H1 (cell line): ENCODE results near the gene SPACA4. TPM values are rescaled to one million over a fixed set of nuclear protein-coding genes. Genes with fewer than 3 reads are reported as not detected.

Source experiments
- CTCF ChIA-PET: fragments of 300-600 bp; sonication (Branson Sonifier 250); formaldehyde crosslinking; loops from one replicate; lab custom pipeline; 2021; ENCODE audit not compliant: partially characterized antibody; lab: Charles Lee
- POLR2A ChIA-PET: fragments of 300-600 bp; sonication (Branson Sonifier 250); formaldehyde crosslinking; loops from one replicate; lab custom pipeline; 2021; ENCODE audit warnings: inconsistent platforms; ENCODE audit not compliant: partially characterized antibody; lab: Charles Lee
- DNase-seq, 2 experiments: peaks; one replicate each; pipeline versions ENCODE4 v3.0.0 to v3.0.0-alpha.2; 2010 to 2022; ENCODE audit warnings: low spot score in 2 of 2, low read depth in 1 of 2, mixed read lengths in 1 of 2
- FAIRE-seq: peaks from 2 replicates; lab custom pipeline; 2011; peaks lifted over from hg19 to GRCh38; lab: Jason Lieb, UNC
- H2AFZ ChIP-seq: 2 replicates; pipeline ENCODE4 v1.8.1; 2012; ENCODE audit warnings: low read length, inconsistent platforms
- H2AK5ac ChIP-seq: 2 replicates; pipeline ENCODE4 v1.6.1; 2013; ENCODE audit warnings: low read depth, low read length
- H2BK120ac ChIP-seq: replicated peaks from 2 replicates; pipeline ENCODE3; 2013; ENCODE audit warnings: low read depth, low read length, inconsistent platforms
- H2BK12ac ChIP-seq: 2 replicates; pipeline ENCODE4 v1.6.1; 2013; ENCODE audit warnings: low read depth, low read length
- H2BK15ac ChIP-seq: 2 replicates; pipeline ENCODE4 v1.6.1; 2013; ENCODE audit warnings: low read length
- H2BK20ac ChIP-seq: 2 replicates; pipeline ENCODE4 v1.6.1; 2013; ENCODE audit warnings: low read length
- H2BK5ac ChIP-seq: 2 replicates; pipeline ENCODE4 v1.6.1; 2013; ENCODE audit warnings: low read depth, low read length
- H3K14ac ChIP-seq: 2 replicates; pipeline ENCODE4 v1.6.1; 2013; ENCODE audit warnings: inconsistent platforms; ENCODE audit not compliant: insufficient read length
- H3K18ac ChIP-seq: 2 replicates; pipeline ENCODE4 v1.6.1; 2013; ENCODE audit warnings: low read length; ENCODE audit errors: extremely low read depth
- H3K23ac ChIP-seq: 2 replicates; pipeline ENCODE4 v1.6.1; 2013; ENCODE audit warnings: inconsistent platforms; ENCODE audit not compliant: insufficient read length
- H3K23me2 ChIP-seq: 2 replicates; pipeline ENCODE4 v1.6.1; 2013; ENCODE audit warnings: low read depth, low read length
- H3K27ac ChIP-seq: 2 replicates; pipeline ENCODE4 v1.6.1; 2011; ENCODE audit warnings: low read depth, low read length, inconsistent platforms
- H3K27me3 ChIP-seq, 4 experiments: replicated peaks in 1 of 4; 1 replicate in 1 of 4; 2 replicates in 3 of 4; pipeline versions ENCODE4 v1.6.1 to v1.8.1; 2011 to 2013; ENCODE audit warnings: low read length in 3 of 4, mild to moderate bottlenecking in 3 of 4, inconsistent platforms in 2 of 4, mixed read lengths in 2 of 4, moderate library complexity in 1 of 4; ENCODE audit not compliant: control insufficient read depth in 3 of 4, insufficient read depth in 3 of 4; ENCODE audit errors: extremely low read depth in 1 of 4
- H3K36me3 ChIP-seq, 4 experiments: 2 replicates each; pipeline versions ENCODE4 v1.6.1 to v1.8.1; 2011 to 2013; ENCODE audit warnings: mild to moderate bottlenecking in 4 of 4, low read length in 3 of 4, moderate library complexity in 2 of 4, control low read depth in 1 of 4, inconsistent platforms in 1 of 4; ENCODE audit not compliant: insufficient read depth in 4 of 4, control insufficient read depth in 2 of 4
- H3K4ac ChIP-seq: replicated peaks from 2 replicates; pipeline ENCODE3; 2013; ENCODE audit warnings: low read length, low read depth, mixed read lengths, inconsistent platforms; ENCODE audit not compliant: insufficient read length
- H3K4me1 ChIP-seq, 4 experiments: replicated peaks in 1 of 4; 1 replicate in 1 of 4; 2 replicates in 3 of 4; pipeline versions ENCODE4 v1.6.1 to v1.8.1; 2011 to 2013; ENCODE audit warnings: low read length in 3 of 4, inconsistent platforms in 2 of 4, mixed read lengths in 1 of 4; ENCODE audit not compliant: insufficient read depth in 4 of 4, control insufficient read depth in 3 of 4
- H3K4me2 ChIP-seq, 2 experiments: 2 replicates each; pipeline versions ENCODE4 v1.6.1 to v1.8.1; 2011 to 2013; ENCODE audit warnings: low read depth in 2 of 2, low read length in 2 of 2, control low read depth in 1 of 2, inconsistent platforms in 1 of 2, mild to moderate bottlenecking in 1 of 2; ENCODE audit not compliant: insufficient read depth in 1 of 2
- H3K4me3 ChIP-seq, 4 experiments: fragments of 200-600, 300-600 bp in 1 of 4; sonication (generic), shearing (Covaris generic), sonication (Bioruptor Twin) in 1 of 4; 2 replicates each; pipeline versions ENCODE4 v1.5.1 to v1.8.1; 2011 to 2016; ENCODE audit warnings: low read length in 4 of 4, low read depth in 3 of 4, control low read depth in 2 of 4, inconsistent platforms in 2 of 4, mild to moderate bottlenecking in 2 of 4, mixed read lengths in 1 of 4, moderate library complexity in 1 of 4; ENCODE audit not compliant: insufficient read depth in 2 of 4; ENCODE audit errors: extremely low read depth in 1 of 4
- H3K56ac ChIP-seq: replicated peaks from 2 replicates; pipeline ENCODE3; 2013; ENCODE audit warnings: low read depth, mild to moderate bottlenecking, mixed read lengths, low read length, inconsistent platforms; ENCODE audit not compliant: insufficient read length
- H3K79me1 ChIP-seq: 2 replicates; pipeline ENCODE4 v1.6.1; 2013; ENCODE audit warnings: low read depth, low read length, control low read depth
- H3K79me2 ChIP-seq, 2 experiments: 2 replicates each; pipeline versions ENCODE4 v1.6.1 to v1.8.1; 2012 to 2013; ENCODE audit warnings: low read length in 2 of 2, mild to moderate bottlenecking in 2 of 2, inconsistent platforms in 1 of 2; ENCODE audit not compliant: insufficient read depth in 2 of 2, control insufficient read depth in 1 of 2
- H3K9ac ChIP-seq, 4 experiments: replicated peaks in 1 of 4; 1 replicate in 1 of 4; 2 replicates in 3 of 4; pipeline versions ENCODE4 v1.6.1 to v1.8.1; 2011 to 2013; ENCODE audit warnings: low read depth in 3 of 4, low read length in 3 of 4, control low read depth in 2 of 4, mild to moderate bottlenecking in 2 of 4, moderate library complexity in 2 of 4, inconsistent platforms in 1 of 4; ENCODE audit errors: extremely low read depth in 1 of 4
- H3K9me3 ChIP-seq, 2 experiments: 2 replicates each; pipeline versions ENCODE4 v1.6.1 to v1.8.1; 2012 to 2013; ENCODE audit warnings: mild to moderate bottlenecking in 2 of 2, moderate library complexity in 2 of 2, control low read depth in 1 of 2, inconsistent platforms in 1 of 2, low read depth in 1 of 2, low read length in 1 of 2, mixed read lengths in 1 of 2; ENCODE audit not compliant: insufficient read depth in 2 of 2
- H4K20me1 ChIP-seq, 2 experiments: replicated peaks in 1 of 2; 2 replicates each; pipeline versions ENCODE3 to v1.8.1; 2011 to 2013; ENCODE audit warnings: inconsistent platforms in 2 of 2, low read length in 2 of 2, mild to moderate bottlenecking in 1 of 2; ENCODE audit not compliant: insufficient read depth in 2 of 2, control insufficient read depth in 1 of 2
- H4K5ac ChIP-seq: 2 replicates; pipeline ENCODE4 v1.6.1; 2013; ENCODE audit warnings: low read length, low read depth, mixed read lengths, inconsistent platforms; ENCODE audit not compliant: insufficient read length
- H4K8ac ChIP-seq: 2 replicates; pipeline ENCODE4 v1.8.0; 2013; ENCODE audit warnings: mild to moderate bottlenecking, moderate library complexity, low read length, inconsistent platforms; ENCODE audit not compliant: insufficient read depth; ENCODE audit errors: extremely low read depth
- H4K91ac ChIP-seq: replicated peaks from 2 replicates; pipeline ENCODE3; 2013; ENCODE audit warnings: low read length, mixed read lengths, inconsistent platforms; ENCODE audit not compliant: insufficient read length
- BACH1 ChIP-seq: IDR thresholded peaks from 2 replicates; pipeline ENCODE4 v1.6.1; 2012; ENCODE audit warnings: low read length, improper control_type of control experiment
- CBX5 ChIP-seq: fragments of 300-800, 300-1000 bp; sonication (generic); IDR thresholded peaks from 2 replicates; pipeline ENCODE4 v1.7.1; 2016; ENCODE audit warnings: antibody characterized with exemption, low read length, low read depth
- CEBPB ChIP-seq: IDR thresholded peaks from 2 replicates; pipeline ENCODE4 v1.6.1; 2012; ENCODE audit warnings: low read depth, low read length
- JUN ChIP-seq: IDR thresholded peaks from 2 replicates; pipeline ENCODE4 v1.6.1; 2011; ENCODE audit warnings: low read depth, mild to moderate bottlenecking, improper control_type of control experiment, low read length
- NRF1 ChIP-seq: IDR thresholded peaks from 2 replicates; pipeline ENCODE4 v1.6.1; 2011; ENCODE audit warnings: mild to moderate bottlenecking, low read depth, low read length, improper control_type of control experiment
- POLR2A ChIP-seq, 2 experiments: IDR thresholded peaks; 1 replicate in 1 of 2; 2 replicates in 1 of 2; pipeline ENCODE4 v1.6.1; 2011; ENCODE audit warnings: low read depth in 2 of 2, low read length in 2 of 2, mild to moderate bottlenecking in 2 of 2; ENCODE audit errors: control extremely low read depth in 1 of 2
- POU5F1 ChIP-seq: IDR thresholded peaks from 2 replicates; pipeline ENCODE4 v1.6.1; 2011; ENCODE audit warnings: low read depth, mild to moderate bottlenecking, low read length, moderate library complexity
- SIX5 ChIP-seq: IDR thresholded peaks from 2 replicates; pipeline ENCODE4 v1.6.1; 2011; ENCODE audit warnings: mild to moderate bottlenecking, low read depth, low read length
- TEAD4 ChIP-seq: IDR thresholded peaks from 2 replicates; pipeline ENCODE4 v1.6.1; 2012; ENCODE audit warnings: low read depth, low read length, inconsistent platforms, mixed read lengths
- ZNF274 ChIP-seq: IDR thresholded peaks from 2 replicates; pipeline ENCODE4 v1.7.0; 2012; ENCODE audit warnings: low read length, borderline replicate concordance; ENCODE audit errors: extremely low read depth
- WGBS, 2 experiments: shearing (Covaris generic) in 1 of 2; methylation state at CpG; one replicate each; pipeline versions ENCODE4 v1.1.6 to v1.1.7; 2013 to 2015; ENCODE audit warnings: low lambda C conversion rate in 2 of 2, mixed read lengths in 2 of 2, inconsistent platforms in 1 of 2, low coverage in 1 of 2, missing lambda C conversion rate in 1 of 2; ENCODE audit not compliant: insufficient replicate concordance in 2 of 2, insufficient coverage in 1 of 2, insufficient read length in 1 of 2; ENCODE audit errors: extremely low coverage in 1 of 2, missing lambda C conversion rate in 1 of 2; 5-methylcytosine and 5-hydroxymethylcytosine counted together
- polyA plus RNA-seq, 7 experiments: library from polyadenylated mRNA; depleted of rRNA in 3 of 7; stranded (reverse) in 5 of 7; unstranded in 2 of 7; fragments of >200 nt in 5 of 7; fragments of 200-250 nt in 2 of 7; gene quantifications; 1 replicate in 5 of 7; 2 replicates in 1 of 7; 4 replicates in 1 of 7; pipeline versions ENCODE4 v1.2.1 to v1.2.3, GENCODE V29; 2011 to 2013; ENCODE audit warnings: missing spikeins in 2 of 7, mixed read lengths in 2 of 7
- total RNA-seq: library from RNA; stranded (reverse); fragmentation: NEBNext Ultra II Directional; extraction: Animal tissue kit (Norgen Biotek cat#: 25700); gene quantifications from 2 replicates; pipeline ENCODE4 v1.2.1, GENCODE V29; 2021
- TF ChIP-seq, protein P1 (sequence below): IDR thresholded peaks from 2 replicates; pipeline ENCODE4 v1.6.1; 2012; ENCODE audit warnings: inconsistent platforms

SPACA4 gene
- total and polyA plus RNA-seq, 2 of the 8 experiments (the other 6 are each of a cell fraction or from before 2014, with no cell fraction given): not detected

DNA sequence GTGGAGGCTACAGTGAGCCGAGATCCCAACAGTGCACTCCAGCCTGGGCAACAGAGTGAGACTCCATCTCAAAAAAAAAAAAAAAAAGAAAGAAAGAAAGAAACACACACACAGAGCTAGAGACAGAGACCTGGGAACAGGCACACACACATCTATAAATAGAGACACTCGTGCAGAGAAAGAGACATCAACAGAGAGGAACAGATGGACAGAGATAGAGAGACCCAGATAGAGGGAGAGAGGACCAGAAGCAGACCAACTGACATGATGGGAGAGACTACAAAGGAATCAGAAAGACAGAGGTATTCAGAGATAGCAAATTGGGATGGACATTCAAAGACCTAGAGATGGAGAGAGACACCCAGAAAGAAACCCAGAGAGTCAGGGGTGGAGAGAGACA is 41.6 kb downstream of the SPACA4 start:
- Histone ChIP-seq H3K4me1 (peaks cover 0 to 7% (median 1%) of the 10 kb centered on the region in 4 experiments; a peak in 4 of 7 replicates), H4K20me1 (no peaks in the 10 kb centered on the region), H2BK20ac (no peak overlapping the region), H3K18ac (no peak overlapping the region), H3K79me2 (peaks cover 0 to 11% of the 10 kb centered on the region in 2 experiments; a peak in 2 of 4 replicates), H3K23ac (no peak overlapping the region), H3K9ac (no peak overlapping the region), H4K5ac (no peak overlapping the region), H4K8ac (no peak overlapping the region), H2BK15ac (no peak overlapping the region), H3K4me2 (no peak overlapping the region), H2BK12ac (no peak overlapping the region), H2BK120ac (no peak overlapping the region), H2AFZ (no peak overlapping the region), H3K4me3 (no peak overlapping the region), H2BK5ac (no peak overlapping the region), H3K23me2 (peaks cover 11% of the 10 kb centered on the region), H3K56ac (no peak overlapping the region), H3K4ac (no peak overlapping the region), H3K14ac (no peak overlapping the region), H2AK5ac (no peak overlapping the region), H3K27me3 (no peaks in the 10 kb centered on the region), H3K36me3 (no peaks in the 10 kb centered on the region), H3K79me1 (no peaks in the 10 kb centered on the region), H3K27ac (no peak overlapping the region), H3K9me3 (0 out of 4 replicates have a peak, but pooled peaks cover 0 to 3% of the 10 kb centered on the region in 2 experiments), H4K91ac (no peak overlapping the region)
- POLR2A ChIA-PET: interaction anchor here (1.0 kb wide), 1 partner anchor 25 kb away, joined by 4 read pairs; the partner anchor contains the start of gene NTN5
- DNase-seq (no peak), FAIRE-seq (no peak)
- WGBS, 2 experiments: 87% methylated on average over 2 of the region's 2 CpGs; no CpG with 5 or more reads in 1 of the 2 experiments
- CTCF ChIA-PET: interaction anchor here (0.7 kb wide), 2 partner anchors 16 to 169 kb away, joined by 3 read pairs; no protein-coding TSS in a partner anchor
- TF ChIP-seq SIX5 (no peak), NRF1 (no peak), TEAD4 (no peak), CEBPB (no peak), CBX5 (no peak), POLR2A (IDR thresholded peaks at IDR 0.05; ENCODE audit: control extremely low read depth in 1 of 2, low read depth in 2 of 2, low read length in 2 of 2) (no peak), POU5F1 (no peak), BACH1 (no peak), JUN (no peak), ZNF274 (no peak)
- TF ChIP-seq, protein P1, sequence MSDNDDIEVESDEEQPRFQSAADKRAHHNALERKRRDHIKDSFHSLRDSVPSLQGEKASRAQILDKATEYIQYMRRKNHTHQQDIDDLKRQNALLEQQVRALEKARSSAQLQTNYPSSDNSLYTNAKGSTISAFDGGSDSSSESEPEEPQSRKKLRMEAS: no peak
